Vagina (tissue), 2 donors: ENCODE results near the gene REC8. TPM values are rescaled to one million over a fixed set of nuclear protein-coding genes. Genes with fewer than 3 reads are reported as not detected.

Experiments used
- DNase-seq, 2 donors: peaks; one replicate each; pipeline ENCODE4 v3.0.0-alpha.2; 2017; ENCODE audit errors: extremely low spot score in 2 of 2
- H3K27ac ChIP-seq: fragments of 200-600 bp; sonication (generic); one replicate; pipeline ENCODE4 v1.5.1; 2019
- H3K27me3 ChIP-seq: fragments of 200-600 bp; sonication (generic); one replicate; pipeline ENCODE4 v1.5.1; 2019
- H3K36me3 ChIP-seq, 2 donors: fragments of 200-600 bp; sonication (generic); one replicate each; pipeline ENCODE4 v1.5.1; 2017 to 2019
- H3K4me1 ChIP-seq: fragments of 200-600 bp; sonication (generic); one replicate; pipeline ENCODE4 v1.5.1; 2019
- H3K4me3 ChIP-seq, 2 donors: fragments of 200-600 bp; sonication (generic); 1 replicate in 1 of 2; 2 replicates in 1 of 2; pipeline ENCODE4 v1.5.1; 2016 to 2019
- H3K9me3 ChIP-seq: fragments of 200-600 bp; sonication (generic); one replicate; pipeline ENCODE4 v1.5.1; 2019
- POLR2A ChIP-seq, 2 donors: fragments of 450-650 bp; IDR thresholded peaks; one replicate each; pipeline ENCODE4 v1.6.1; 2017; ENCODE audit warnings: antibody characterized with exemption in 2 of 2, mild to moderate bottlenecking in 2 of 2, moderate library complexity in 2 of 2
- POLR2AphosphoS5 ChIP-seq, 2 donors: sonication (generic); formaldehyde crosslinking; IDR thresholded peaks; one replicate each; pipeline ENCODE4 v1.9.0; 2017; ENCODE audit warnings: antibody characterized with exemption in 2 of 2, mild to moderate bottlenecking in 2 of 2, low read depth in 1 of 2; ENCODE audit not compliant: insufficient read depth in 1 of 2
- intact Hi-C: fragments of 100-400 bp; cut with DNase I; formaldehyde crosslinking; loops from one replicate; pipeline ENCODE4 v1.15.1; 2023
- total RNA-seq: library from RNA; depleted of rRNA; stranded (reverse); fragments of >200 nt; gene quantifications from one replicate; pipeline ENCODE4 v1.2.3, GENCODE V29; 2016
- TF ChIP-seq, protein P1 (sequence below), 3 experiments: fragments of 450-650 bp in 2 of 3; fragments of 200-600 bp in 1 of 3; sonication (generic) in 1 of 3; IDR thresholded peaks; one replicate each; pipeline ENCODE4 v1.5.1; 2017 to 2019; ENCODE audit warnings: antibody characterized with exemption in 3 of 3, mild to moderate bottlenecking in 2 of 3, moderate library complexity in 2 of 3

Gene REC8
- total RNA-seq, 1 donor from 2014 or later = 5.9 TPM

DNA sequence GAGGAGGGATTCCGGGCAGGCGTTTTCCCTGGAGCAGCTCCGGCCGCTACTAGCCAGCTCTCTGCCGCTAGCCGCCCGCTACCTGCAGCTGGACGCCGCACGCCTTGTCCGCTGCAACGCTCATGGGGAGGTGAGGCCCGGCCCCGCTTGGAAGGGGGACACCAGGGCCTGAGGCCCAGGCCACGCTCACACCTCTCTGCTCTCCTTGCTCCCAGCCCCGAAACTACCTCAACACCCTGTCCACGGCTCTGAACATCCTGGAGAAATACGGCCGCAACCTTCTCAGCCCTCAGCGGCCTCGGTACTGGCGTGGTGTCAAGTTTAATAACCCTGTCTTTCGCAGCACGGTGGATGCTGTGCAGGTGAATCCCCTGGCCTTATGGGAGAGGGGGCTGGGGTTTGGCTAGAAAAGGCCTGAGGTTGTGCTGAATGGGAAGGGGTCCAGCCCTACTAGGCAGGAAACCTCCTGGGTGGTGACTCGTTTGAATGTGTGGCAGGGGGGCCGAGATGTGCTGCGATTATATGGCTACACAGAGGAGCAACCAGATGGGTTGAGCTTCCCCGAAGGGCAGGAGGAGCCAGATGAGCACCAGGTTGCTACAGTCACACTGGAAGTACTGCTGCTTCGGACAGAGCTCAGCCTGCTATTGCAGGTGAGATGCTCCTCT, 24.0 kb upstream of the REC8 start:
- peaks cover 0 to 41% of the 10 kb centered on the region in 2 donors for H3K36me3 ChIP-seq
- H3K27ac ChIP-seq = peak overlapping the region; percentile 87
- H3K9me3 ChIP-seq = no peaks in the 10 kb centered on the region
- TF ChIP-seq, protein P1, sequence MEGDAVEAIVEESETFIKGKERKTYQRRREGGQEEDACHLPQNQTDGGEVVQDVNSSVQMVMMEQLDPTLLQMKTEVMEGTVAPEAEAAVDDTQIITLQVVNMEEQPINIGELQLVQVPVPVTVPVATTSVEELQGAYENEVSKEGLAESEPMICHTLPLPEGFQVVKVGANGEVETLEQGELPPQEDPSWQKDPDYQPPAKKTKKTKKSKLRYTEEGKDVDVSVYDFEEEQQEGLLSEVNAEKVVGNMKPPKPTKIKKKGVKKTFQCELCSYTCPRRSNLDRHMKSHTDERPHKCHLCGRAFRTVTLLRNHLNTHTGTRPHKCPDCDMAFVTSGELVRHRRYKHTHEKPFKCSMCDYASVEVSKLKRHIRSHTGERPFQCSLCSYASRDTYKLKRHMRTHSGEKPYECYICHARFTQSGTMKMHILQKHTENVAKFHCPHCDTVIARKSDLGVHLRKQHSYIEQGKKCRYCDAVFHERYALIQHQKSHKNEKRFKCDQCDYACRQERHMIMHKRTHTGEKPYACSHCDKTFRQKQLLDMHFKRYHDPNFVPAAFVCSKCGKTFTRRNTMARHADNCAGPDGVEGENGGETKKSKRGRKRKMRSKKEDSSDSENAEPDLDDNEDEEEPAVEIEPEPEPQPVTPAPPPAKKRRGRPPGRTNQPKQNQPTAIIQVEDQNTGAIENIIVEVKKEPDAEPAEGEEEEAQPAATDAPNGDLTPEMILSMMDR (IDR thresholded peaks at IDR 0.05) = no peak
- no peak for TF ChIP-seq POLR2A (IDR thresholded peaks at IDR 0.05)
- no peak for TF ChIP-seq POLR2AphosphoS5 (IDR thresholded peaks at IDR 0.05; ENCODE audit: insufficient read depth in 1 of 2, low read depth in 1 of 2)
- no peaks in the 10 kb centered on the region for H3K27me3 ChIP-seq
- peak overlapping the region; percentile 88 to 94 for H3K4me3 ChIP-seq
- no peak for DNase-seq
- intact Hi-C loops = no loop called here
- peaks cover 32% of the 10 kb centered on the region for H3K4me1 ChIP-seq

DNA sequence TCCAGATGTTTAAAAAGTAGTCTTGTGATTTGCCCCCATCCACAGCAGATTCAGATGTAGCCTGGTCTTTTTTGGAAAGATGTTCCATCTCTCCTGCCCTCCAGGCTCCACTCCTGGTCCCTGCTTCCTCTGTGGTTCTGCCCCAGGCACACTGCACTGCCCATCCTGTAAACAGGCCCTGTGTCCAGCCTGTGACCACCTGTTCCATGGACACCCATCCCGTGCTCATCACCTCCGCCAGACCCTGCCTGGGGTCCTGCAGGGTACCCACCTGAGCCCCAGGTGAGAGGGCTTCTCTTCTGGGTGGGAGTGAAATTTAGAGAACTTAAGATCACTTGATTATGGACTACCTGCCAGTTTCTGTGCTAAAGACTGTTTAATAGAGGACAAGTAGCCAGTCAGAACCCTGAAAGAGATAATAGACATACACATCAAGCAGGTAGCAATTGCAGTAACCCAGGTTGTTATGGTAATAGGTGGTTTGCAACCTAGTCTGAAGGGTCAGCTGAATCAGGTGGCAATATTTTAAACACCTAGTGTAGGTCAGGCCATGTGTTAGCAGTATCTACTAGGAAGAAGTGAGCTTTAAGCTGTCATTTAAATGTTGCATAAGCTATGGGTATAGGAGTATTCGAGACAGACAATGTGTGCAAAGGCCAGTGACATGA, 22.4 kb upstream of the REC8 start:
- Histone ChIP-seq H3K9me3 (no peaks in the 10 kb centered on the region), H3K4me1 (peaks cover 32% of the 10 kb centered on the region), H3K36me3 (peaks cover 0 to 51% of the 10 kb centered on the region in 2 donors), H3K27me3 (no peaks in the 10 kb centered on the region), H3K4me3 (no peak overlapping the region), H3K27ac (no peak overlapping the region)
- TF ChIP-seq, protein P1 (IDR thresholded peaks at IDR 0.05) = no peak
- TF ChIP-seq POLR2A (IDR thresholded peaks at IDR 0.05) (no peak), POLR2AphosphoS5 (IDR thresholded peaks at IDR 0.05; ENCODE audit: insufficient read depth in 1 of 2, low read depth in 1 of 2) (no peak)
- intact Hi-C loops = no loop called here
- no peak for DNase-seq

DNA sequence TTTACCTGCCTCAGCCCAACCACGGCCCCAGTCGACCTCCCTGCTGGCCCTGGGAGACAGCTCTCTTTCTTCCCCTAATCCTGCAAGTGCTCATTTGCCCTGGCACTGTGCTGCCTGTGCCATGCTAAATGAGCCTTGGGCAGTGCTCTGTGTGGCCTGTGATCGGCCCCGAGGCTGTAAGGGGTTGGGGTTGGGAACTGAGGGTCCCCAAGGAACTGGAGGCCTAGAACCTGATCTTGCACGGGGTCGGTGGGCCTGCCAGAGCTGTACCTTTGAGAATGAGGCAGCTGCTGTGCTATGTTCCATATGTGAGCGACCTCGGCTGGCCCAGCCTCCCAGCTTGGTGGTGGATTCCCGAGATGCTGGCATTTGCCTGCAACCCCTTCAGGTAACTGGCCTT, 21.8 kb upstream of the REC8 start:
- Histone ChIP-seq H3K36me3 (peaks cover 0 to 58% of the 10 kb centered on the region in 2 donors), H3K27me3 (no peaks in the 10 kb centered on the region), H3K4me1 (peaks cover 29% of the 10 kb centered on the region), H3K9me3 (no peaks in the 10 kb centered on the region), H3K4me3 (no peak overlapping the region), H3K27ac (no peak overlapping the region)
- intact Hi-C loops = no loop called here
- no peak for DNase-seq
- TF ChIP-seq, protein P1 (IDR thresholded peaks at IDR 0.05) = no peak
- TF ChIP-seq POLR2A (IDR thresholded peaks at IDR 0.05) (no peak), POLR2AphosphoS5 (IDR thresholded peaks at IDR 0.05; ENCODE audit: insufficient read depth in 1 of 2, low read depth in 1 of 2) (no peak)

DNA sequence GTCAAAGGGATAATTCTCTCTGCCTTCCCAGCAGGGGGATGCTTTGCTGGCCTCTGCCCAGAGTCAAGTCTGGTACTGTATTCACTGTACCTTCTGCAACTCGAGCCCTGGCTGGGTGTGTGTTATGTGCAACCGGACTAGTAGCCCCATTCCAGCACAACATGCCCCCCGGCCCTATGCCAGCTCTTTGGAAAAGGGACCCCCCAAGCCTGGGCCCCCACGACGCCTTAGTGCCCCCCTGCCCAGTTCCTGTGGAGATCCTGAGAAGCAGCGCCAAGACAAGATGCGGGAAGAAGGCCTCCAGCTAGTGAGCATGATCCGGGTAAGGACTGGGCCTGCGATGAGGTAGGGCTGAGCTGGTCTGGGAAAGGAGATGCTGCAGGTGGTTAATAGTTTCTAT, 21.3 kb upstream of the REC8 start:
- intact Hi-C loops = no loop called here
- no peak for DNase-seq
- Histone ChIP-seq H3K9me3 (no peaks in the 10 kb centered on the region), H3K36me3 (peaks cover 0 to 63% of the 10 kb centered on the region in 2 donors), H3K27ac (no peak overlapping the region), H3K4me3 (no peak overlapping the region), H3K27me3 (no peaks in the 10 kb centered on the region), H3K4me1 (peaks cover 24% of the 10 kb centered on the region)
- TF ChIP-seq, protein P1 (IDR thresholded peaks at IDR 0.05) = no peak
- TF ChIP-seq POLR2A (IDR thresholded peaks at IDR 0.05) (no peak), POLR2AphosphoS5 (IDR thresholded peaks at IDR 0.05; ENCODE audit: insufficient read depth in 1 of 2, low read depth in 1 of 2) (no peak)

DNA sequence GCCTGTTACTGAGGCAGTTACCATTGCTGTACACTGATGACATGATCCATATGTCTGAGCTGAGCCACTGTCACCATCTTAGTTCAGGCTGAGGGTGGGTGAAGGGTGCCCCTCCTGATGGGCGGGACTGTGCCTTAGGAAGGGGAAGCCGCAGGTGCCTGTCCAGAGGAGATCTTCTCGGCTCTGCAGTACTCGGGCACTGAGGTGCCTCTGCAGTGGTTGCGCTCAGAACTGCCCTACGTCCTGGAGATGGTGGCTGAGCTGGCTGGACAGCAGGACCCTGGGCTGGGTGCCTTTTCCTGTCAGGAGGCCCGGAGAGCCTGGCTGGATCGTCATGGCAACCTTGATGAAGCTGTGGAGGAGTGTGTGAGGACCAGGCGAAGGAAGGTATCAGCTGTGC, 20.9 kb upstream of the REC8 start:
- H3K27me3 ChIP-seq = no peaks in the 10 kb centered on the region
- no peak for DNase-seq
- intact Hi-C loops = no loop called here
- no peak overlapping the region for H3K27ac ChIP-seq
- no peak overlapping the region for H3K4me3 ChIP-seq
- peaks cover 0 to 67% of the 10 kb centered on the region in 2 donors for H3K36me3 ChIP-seq
- H3K4me1 ChIP-seq = peaks cover 20% of the 10 kb centered on the region
- no peaks in the 10 kb centered on the region for H3K9me3 ChIP-seq
- TF ChIP-seq POLR2AphosphoS5 (IDR thresholded peaks at IDR 0.05; ENCODE audit: insufficient read depth in 1 of 2, low read depth in 1 of 2) (no peak), POLR2A (IDR thresholded peaks at IDR 0.05) (no peak)
- TF ChIP-seq, protein P1 (IDR thresholded peaks at IDR 0.05) = no peak
